GM19023 (cell line): ENCODE results near the gene IL1RL2.

Experiments
- ATAC-seq: cut with Tn5 transposase; IDR thresholded peaks from one replicate; pipeline ENCODE4 v1.9.1; 2021; ENCODE audit warnings: mild to moderate bottlenecking, moderate library complexity; ENCODE audit not compliant: unreplicated experiment

The IL1RL2 gene

GRCh38 chr2:102158011-102158755, 28.6 kb upstream of the IL1RL2 start:
- ATAC-seq: no peak

- no peak for ATAC-seq
Observed at GRCh38 chr2:102159295-102159694, 27.5 kb upstream of the IL1RL2 start.

DNA sequence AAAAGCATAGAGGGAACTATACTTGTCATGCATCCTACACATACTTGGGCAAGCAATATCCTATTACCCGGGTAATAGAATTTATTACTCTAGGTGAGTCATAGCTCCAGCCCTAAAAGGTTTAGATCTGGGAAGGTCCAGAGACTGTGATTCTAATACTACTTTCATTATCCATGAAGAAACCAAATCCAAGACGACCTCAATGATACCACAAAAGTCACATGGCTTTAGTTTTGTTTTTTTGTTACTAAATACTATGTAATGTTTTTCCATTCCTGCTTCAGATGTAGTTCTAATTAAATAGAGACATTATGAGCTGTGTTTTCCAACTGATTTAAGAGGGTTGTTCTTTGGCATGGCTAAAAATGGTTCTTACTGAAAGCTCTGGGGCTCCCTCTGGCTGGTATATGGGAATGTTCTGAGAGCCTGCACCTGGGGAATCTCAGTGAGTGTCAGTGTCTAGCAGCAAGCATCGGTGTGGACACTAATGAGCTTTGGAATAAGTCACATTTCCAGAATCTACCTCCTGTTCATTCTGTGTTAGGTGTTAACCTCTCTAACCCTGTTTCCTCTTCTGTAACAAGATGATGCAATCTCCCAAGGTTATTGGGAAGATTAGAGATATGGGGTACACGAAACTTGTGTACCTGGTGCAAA, 20.5 kb upstream of the IL1RL2 start:
- ATAC-seq: no peak

- no peak for ATAC-seq
Observed at GRCh38 chr2:102168026-102168771, 18.6 kb upstream of the IL1RL2 start.

- ATAC-seq: no peak
Observed at GRCh38 chr2:102171946-102172345, 14.9 kb upstream of the IL1RL2 start.

DNA sequence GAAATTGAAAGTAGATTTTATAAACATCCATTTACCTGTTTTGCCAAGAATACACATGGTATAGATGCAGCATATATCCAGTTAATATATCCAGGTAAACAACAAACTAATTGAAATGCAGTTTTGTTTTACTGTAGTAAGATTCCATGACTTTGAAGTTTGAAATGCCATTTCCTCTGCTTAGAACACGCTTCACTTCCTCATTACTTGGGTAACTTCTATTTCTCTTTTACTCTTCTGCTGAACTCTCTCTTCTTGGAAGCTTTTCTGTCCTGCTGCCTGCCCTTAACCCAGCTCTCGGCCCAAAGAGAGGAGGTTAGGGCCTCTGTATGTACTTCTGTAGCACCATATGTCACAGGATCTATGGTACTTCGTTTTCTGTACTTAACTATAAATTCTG, 14.1 kb upstream of the IL1RL2 start:
- no peak for ATAC-seq

DNA sequence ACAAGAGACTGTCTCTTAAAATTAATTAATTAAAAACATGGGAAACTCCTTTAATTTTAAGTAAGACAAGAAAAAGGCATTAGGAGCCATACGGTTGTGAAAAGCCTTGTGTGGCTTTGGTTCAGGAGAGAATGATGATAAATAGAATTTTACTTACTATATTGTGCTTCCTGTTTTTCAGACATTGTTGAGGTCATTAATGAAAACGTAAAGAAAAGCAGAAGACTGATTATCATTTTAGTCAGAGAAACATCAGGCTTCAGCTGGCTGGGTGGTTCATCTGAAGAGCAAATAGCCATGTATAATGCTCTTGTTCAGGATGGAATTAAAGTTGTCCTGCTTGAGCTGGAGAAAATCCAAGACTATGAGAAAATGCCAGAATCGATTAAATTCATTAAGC, 10.7 kb upstream of the IL1RL2 start:
- no peak for ATAC-seq

- no peak for ATAC-seq
Observed at GRCh38 chr2:102177814-102178478, 8.9 kb upstream of the IL1RL2 start.

DNA sequence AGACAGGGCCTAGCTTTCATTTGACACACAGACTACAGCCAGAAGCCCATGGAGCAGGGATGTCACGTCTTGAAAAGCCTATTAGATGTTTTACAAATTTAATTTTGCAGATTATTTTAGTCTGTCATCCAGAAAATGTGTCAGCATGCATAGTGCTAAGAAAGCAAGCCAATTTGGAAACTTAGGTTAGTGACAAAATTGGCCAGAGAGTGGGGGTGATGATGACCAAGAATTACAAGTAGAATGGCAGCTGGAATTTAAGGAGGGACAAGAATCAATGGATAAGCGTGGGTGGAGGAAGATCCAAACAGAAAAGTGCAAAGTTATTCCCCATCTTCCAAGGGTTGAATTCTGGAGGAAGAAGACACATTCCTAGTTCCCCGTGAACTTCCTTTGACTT, 7.8 kb upstream of the IL1RL2 start:
- no peak for ATAC-seq

DNA sequence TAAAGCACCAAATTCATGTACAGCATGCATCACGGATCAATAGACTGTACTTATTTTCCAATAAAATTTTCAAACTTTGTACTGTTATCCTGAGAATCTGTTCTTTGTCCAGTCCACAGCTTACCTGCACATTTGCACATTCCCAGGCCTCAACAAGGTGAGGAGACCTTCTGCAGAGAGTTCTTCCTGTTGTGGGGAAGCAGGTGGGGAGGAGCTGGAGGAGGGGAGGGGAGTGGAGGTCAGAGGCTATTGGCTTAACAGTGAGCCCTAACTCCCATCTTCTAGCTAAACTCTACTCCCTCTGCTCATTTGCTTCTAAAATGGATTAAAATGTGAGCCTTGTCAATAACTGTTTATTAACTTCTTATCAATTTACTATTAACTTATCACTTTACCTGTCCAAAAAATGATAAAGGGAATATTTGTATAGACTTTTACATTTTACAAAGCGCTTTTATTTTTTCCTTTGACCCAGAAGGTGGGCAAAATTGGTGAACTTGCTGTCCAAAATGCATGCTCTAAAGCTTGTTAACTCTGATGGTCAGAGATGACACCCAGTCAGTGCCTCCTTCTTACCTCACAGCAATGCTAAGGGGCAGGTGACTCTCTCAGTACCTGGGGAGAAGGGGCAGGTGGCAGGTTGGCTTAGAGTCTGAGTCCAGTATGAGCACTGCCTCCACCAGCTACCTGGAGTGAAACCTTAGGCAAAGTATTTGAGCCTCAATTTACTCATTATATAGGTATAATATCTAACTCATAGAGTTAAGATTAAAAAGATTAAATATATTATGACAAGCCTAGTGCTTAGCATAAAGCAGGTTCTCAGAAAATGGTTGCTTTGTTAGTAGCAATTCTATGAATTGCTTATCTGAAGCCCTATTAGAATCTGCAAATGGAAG, 6.8 kb upstream of the IL1RL2 start:
- ATAC-seq: no peak

DNA sequence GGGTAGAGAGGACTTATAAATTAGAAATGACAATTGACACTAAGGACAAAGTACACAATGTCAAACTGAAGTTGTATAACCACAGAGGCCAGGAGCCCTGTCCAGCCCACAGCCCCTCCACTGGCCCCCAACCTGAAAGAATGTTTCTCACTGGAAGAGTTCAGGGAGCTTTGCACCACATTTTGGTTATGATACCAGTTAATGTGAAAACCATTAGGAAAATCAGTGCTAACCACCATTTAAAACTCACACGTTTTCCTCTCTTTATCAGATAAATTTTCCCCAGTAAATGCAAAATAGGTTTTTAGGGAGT, 6.2 kb upstream of the IL1RL2 start:
- ATAC-seq: no peak

- ATAC-seq: no peak
Observed at GRCh38 chr2:102181376-102181775, 5.4 kb upstream of the IL1RL2 start.

DNA sequence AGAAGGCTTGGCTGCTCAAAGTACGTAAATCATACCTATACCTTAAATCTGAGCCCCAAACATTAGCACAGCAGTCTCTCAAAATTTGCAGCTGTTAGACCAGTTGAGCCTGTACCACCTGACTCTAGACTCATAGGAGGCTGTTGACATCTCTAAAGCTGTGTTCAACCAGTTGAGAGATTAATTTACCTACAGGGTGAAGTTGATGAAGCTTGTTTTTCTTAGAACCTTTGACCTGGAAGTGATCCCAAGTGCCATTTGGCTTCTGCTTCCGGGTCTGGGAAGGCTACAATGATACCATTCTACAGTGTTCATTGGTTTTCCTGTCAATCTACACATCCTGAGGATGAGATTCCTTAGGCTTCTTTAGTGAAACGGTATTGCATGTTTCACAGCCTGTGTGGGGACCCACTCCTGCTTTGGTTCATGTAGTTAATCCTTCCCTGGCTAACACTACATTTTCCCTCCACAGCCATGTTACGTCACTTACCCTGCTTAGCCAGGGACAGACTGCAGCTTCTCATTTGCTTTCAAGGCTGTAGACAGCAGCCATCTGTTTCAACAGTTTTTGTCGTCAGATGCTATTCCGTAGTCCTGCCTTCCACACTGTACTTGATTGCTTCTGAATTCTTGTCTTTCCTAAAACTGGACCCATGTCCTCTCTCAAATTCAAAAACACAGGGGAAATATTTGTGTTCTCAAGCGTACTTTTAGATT, 4.7 kb upstream of the IL1RL2 start:
- ATAC-seq: no peak

- no peak for ATAC-seq
Observed at GRCh38 chr2:102184018-102184417, 2.8 kb upstream of the IL1RL2 start.

DNA sequence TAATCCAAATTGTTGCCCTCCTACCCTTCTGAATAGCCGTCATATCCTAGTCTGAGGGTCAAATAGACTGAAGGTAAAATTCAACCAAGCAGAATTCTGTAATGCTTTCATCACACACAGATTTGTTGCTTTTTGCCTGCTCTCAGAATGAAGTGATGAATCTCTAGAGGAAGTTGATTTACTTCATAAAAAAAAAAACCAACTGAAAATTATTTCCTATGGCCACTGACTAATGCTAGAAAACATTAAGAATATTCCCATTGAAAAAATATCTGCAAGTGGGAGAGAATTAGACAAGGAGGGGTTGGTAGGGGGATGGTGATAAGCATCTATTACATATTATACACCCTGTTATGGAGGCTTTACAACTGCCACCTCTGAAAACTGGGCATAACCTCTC, 2.3 kb upstream of the IL1RL2 start:
- no peak for ATAC-seq

GRCh38 chr2:102185347-102185746, 1.5 kb upstream of the IL1RL2 start:
- ATAC-seq: no peak

- no peak for ATAC-seq
Observed at GRCh38 chr2:102187496-102188150, 800 bp downstream of the IL1RL2 start.

GRCh38 chr2:102190430-102191107, 3.7 kb downstream of the IL1RL2 start:
- ATAC-seq: no peak

DNA sequence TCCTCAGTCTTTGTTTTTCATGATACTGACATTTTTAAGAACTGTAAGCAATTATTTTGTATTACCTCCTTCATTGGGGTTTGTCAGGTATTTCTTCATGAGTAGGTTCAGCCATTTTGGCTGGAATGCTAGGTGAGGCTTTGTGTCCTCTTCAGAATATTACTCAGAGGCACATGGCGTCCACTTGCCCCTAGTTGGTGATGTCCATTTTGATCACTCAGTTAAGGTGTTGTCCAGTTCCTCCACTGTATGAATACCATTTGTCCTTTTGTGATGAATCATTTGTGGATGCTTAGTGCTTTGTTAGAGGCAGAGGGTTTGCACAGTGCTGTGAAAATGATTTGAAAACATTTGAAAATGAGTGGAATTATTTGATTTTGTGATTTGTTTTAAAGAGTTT, 4.7 kb downstream of the IL1RL2 start:
- no peak for ATAC-seq
